ENCODE data around the gene SLC30A10. TPM values are rescaled to one million over a fixed set of nuclear protein-coding genes. Genes with fewer than 3 reads are reported as not detected.

The SLC30A10 gene
- total RNA-seq, 2 experiments from 2014 or later, result not detected

DNA sequence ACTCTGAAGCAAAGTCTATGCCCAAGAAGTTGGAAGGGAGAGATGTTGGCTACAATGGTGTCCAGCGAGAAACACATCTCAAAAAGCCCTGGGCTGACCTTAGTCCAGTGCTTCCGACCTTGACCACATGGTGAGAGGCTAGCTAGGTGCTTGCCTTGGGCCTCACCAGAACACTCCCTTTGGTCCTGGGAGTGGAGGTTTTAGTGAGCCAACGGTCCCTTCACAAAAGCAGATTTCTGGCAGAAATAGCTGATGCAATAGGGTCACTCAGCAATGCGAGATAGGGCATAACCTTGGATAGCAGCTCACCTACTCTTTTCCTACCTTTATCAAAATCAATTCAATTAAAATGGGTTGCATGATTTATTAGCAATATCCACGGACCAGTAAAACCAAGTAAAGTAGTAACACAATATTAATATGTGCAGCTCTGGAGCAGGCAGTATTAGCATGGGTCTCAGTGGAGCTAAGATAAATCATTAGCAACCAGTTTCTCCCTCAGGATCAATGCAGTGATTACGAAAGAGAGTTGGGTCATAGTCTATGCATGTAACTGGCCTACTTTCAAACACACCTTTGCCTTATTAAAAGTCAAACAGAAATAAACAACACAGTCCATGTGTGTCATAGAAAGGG is 1.9 kb downstream of the SLC30A10 start:
- BruUV-seq (replicated peaks), result no TSS peak
- ChIA-PET CTCF (ENCODE audit: unreplicated experiment) (no interaction called here), POLR2A (interaction anchor here (0.5 to 1.7 kb wide), 2 partner anchors 12 kb away, joined by 3 to 4 read pairs; no protein-coding TSS in a partner anchor)
- TF ChIP-seq, protein P1, sequence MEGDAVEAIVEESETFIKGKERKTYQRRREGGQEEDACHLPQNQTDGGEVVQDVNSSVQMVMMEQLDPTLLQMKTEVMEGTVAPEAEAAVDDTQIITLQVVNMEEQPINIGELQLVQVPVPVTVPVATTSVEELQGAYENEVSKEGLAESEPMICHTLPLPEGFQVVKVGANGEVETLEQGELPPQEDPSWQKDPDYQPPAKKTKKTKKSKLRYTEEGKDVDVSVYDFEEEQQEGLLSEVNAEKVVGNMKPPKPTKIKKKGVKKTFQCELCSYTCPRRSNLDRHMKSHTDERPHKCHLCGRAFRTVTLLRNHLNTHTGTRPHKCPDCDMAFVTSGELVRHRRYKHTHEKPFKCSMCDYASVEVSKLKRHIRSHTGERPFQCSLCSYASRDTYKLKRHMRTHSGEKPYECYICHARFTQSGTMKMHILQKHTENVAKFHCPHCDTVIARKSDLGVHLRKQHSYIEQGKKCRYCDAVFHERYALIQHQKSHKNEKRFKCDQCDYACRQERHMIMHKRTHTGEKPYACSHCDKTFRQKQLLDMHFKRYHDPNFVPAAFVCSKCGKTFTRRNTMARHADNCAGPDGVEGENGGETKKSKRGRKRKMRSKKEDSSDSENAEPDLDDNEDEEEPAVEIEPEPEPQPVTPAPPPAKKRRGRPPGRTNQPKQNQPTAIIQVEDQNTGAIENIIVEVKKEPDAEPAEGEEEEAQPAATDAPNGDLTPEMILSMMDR (conservative IDR thresholded peaks at IDR 0.05; ENCODE audit: low read length), result no peak
- no peak for TF ChIP-seq EZH2phosphoT487 (IDR thresholded peaks at IDR 0.05; ENCODE audit: borderline replicate concordance, low read depth, low read length)
- no peak overlapping the region for H3K4me2 ChIP-seq (ENCODE audit: low read length)
- intact Hi-C loops (cut with micrococcal nuclease; ENCODE audit: unreplicated experiment), result no loop called here
- no peak overlapping the region for H2AFZ ChIP-seq (ENCODE audit: low read length)
- H3K4me3 ChIP-seq (ENCODE audit: low read depth, low read length, poor library complexity, severe bottlenecking), result no peak overlapping the region
- H3K79me2 ChIP-seq (ENCODE audit: insufficient read depth, low read depth, low read length), result no peaks in the 10 kb centered on the region
- H3K9me3 ChIP-seq (ENCODE audit: low read length), result no peaks in the 10 kb centered on the region
- no peak overlapping the region for H3K27ac ChIP-seq (ENCODE audit: low read depth, low read length, poor library complexity, severe bottlenecking)
- no peaks in the 10 kb centered on the region for H3K9me2 ChIP-seq (ENCODE audit: insufficient read depth, low read length)
- DNase-seq (ENCODE audit: low spot score), result no peak
- no peaks in the 10 kb centered on the region for H3K36me3 ChIP-seq (ENCODE audit: insufficient read depth, low read length)
- no peaks in the 10 kb centered on the region for H4K20me1 ChIP-seq (ENCODE audit: insufficient read depth, low read length)
- H3K4me1 ChIP-seq (ENCODE audit: insufficient read depth, low read length, poor library complexity, severe bottlenecking), result no peaks in the 10 kb centered on the region

DNA sequence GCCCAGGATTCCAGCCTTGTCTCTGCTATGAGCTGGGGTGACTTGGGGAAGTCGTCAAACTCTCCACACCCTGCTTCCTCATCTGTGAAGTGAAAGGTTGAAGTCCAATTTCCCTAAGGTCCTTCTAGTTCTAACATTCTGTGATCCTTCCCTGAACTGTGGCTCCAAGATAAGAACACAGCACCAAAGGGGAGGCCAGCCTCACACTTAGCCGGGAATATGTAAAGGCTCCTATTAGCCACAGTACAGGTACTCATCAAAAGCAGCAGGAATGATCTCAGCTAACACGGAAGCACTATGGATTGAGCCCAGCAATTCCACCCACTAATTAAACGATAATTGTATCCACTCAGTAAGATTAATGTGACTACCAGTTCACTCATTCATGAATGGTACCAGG is 4.0 kb downstream of the SLC30A10 start:
- Histone ChIP-seq H3K79me2 (ENCODE audit: insufficient read depth, low read depth, low read length) (no peaks in the 10 kb centered on the region), H3K9me3 (ENCODE audit: low read length) (no peaks in the 10 kb centered on the region), H3K9me2 (ENCODE audit: insufficient read depth, low read length) (no peaks in the 10 kb centered on the region), H3K4me2 (ENCODE audit: low read length) (no peak overlapping the region), H2AFZ (ENCODE audit: low read length) (no peak overlapping the region), H3K4me1 (ENCODE audit: insufficient read depth, low read length, poor library complexity, severe bottlenecking) (no peaks in the 10 kb centered on the region), H3K36me3 (ENCODE audit: insufficient read depth, low read length) (no peaks in the 10 kb centered on the region), H3K27ac (ENCODE audit: low read depth, low read length, poor library complexity, severe bottlenecking) (no peak overlapping the region), H4K20me1 (ENCODE audit: insufficient read depth, low read length) (no peaks in the 10 kb centered on the region), H3K4me3 (ENCODE audit: low read depth, low read length, poor library complexity, severe bottlenecking) (no peak overlapping the region)
- CTCF ChIA-PET (ENCODE audit: unreplicated experiment), result no interaction called here
- TF ChIP-seq, protein P1 (conservative IDR thresholded peaks at IDR 0.05; ENCODE audit: low read length), result no peak
- no TSS peak for BruUV-seq (replicated peaks)
- POLR2A ChIA-PET, result interaction anchor here (0.7 to 1.5 kb wide), 2 partner anchors 10 to 14 kb away, joined by 3 read pairs; no protein-coding TSS in a partner anchor
- intact Hi-C loops (cut with micrococcal nuclease; ENCODE audit: unreplicated experiment), result no loop called here
- no peak for DNase-seq (ENCODE audit: low spot score)

DNA sequence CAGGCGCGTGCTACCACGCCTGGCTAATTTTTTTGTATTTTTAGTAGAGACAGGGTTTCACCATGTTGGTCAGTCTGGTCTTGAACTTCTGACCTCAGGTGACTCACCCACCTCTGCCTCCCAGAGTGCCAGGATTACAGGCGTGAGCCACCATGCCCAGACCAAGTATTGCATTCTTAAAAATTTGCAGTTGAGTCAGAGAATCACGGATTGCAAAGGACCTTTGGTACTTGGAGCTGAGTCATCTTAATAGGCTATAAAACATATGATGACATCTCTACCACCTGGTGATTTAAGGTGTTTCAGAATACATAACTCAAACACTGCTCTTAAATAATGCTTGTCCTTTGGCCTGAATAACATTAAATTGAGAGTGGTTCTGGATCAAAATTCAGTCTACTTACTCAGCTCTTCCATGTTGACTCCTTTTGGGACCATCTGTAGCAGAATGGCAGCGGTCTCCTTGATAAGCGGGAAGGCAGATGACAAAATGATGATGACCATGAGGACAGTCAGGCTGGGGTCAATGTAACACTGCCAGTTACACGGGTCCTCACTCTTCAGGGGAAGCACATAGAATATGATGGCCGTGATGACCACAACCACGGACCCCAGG is 10.4 kb downstream of the SLC30A10 start:
- Histone ChIP-seq H3K9me3 (ENCODE audit: low read length) (no peaks in the 10 kb centered on the region), H3K4me1 (ENCODE audit: insufficient read depth, low read length, poor library complexity, severe bottlenecking) (no peaks in the 10 kb centered on the region), H2AFZ (ENCODE audit: low read length) (no peak overlapping the region), H3K4me3 (ENCODE audit: low read depth, low read length, poor library complexity, severe bottlenecking) (no peak overlapping the region), H4K20me1 (ENCODE audit: insufficient read depth, low read length) (no peaks in the 10 kb centered on the region), H3K27ac (ENCODE audit: low read depth, low read length, poor library complexity, severe bottlenecking) (no peak overlapping the region), H3K4me2 (ENCODE audit: low read length) (no peak overlapping the region), H3K9me2 (ENCODE audit: insufficient read depth, low read length) (no peaks in the 10 kb centered on the region), H3K36me3 (ENCODE audit: insufficient read depth, low read length) (no peaks in the 10 kb centered on the region), H3K79me2 (ENCODE audit: insufficient read depth, low read depth, low read length) (no peaks in the 10 kb centered on the region)
- TF ChIP-seq, protein P1 (conservative IDR thresholded peaks at IDR 0.05; ENCODE audit: low read length), result no peak
- no peak for TF ChIP-seq EZH2phosphoT487 (IDR thresholded peaks at IDR 0.05; ENCODE audit: borderline replicate concordance, low read depth, low read length)
- no peak for DNase-seq (ENCODE audit: low spot score)
- ChIA-PET CTCF (ENCODE audit: unreplicated experiment) (no interaction called here), POLR2A (no interaction called here)
- no TSS peak for BruUV-seq (replicated peaks)
- intact Hi-C loops (cut with micrococcal nuclease; ENCODE audit: unreplicated experiment), result no loop called here

All from OCI-LY7 (cell line).